ENCODE data around the gene ABCA2. TPM values are rescaled to one million over a fixed set of nuclear protein-coding genes. Genes with fewer than 3 reads are reported as not detected.

ABCA2 gene
- total and polyA plus RNA-seq, 2 donors from 2014 or later = 39.2 to 72.1 TPM

- no peak overlapping the region for H3K4me3 ChIP-seq (ENCODE audit: low read length in 3 of 3)
- no peak for DNase-seq
- no peak overlapping the region for H3K9ac ChIP-seq (ENCODE audit: low read length in 3 of 3)
- H3K27ac ChIP-seq (ENCODE audit: low read depth in 2 of 2, low read length in 2 of 2) = no peak overlapping the region
- no peaks in the 10 kb centered on the region for H3K27me3 ChIP-seq (ENCODE audit: control insufficient read depth, insufficient read depth, low read length)
- no peaks in the 10 kb centered on the region for H3K36me3 ChIP-seq (ENCODE audit: control insufficient read depth in 2 of 3, insufficient read depth in 3 of 3, low read length in 3 of 3)
- intact Hi-C loops (cut with DNase I) = no loop called here
- H3K9me3 ChIP-seq (ENCODE audit: control insufficient read depth in 2 of 3, insufficient read depth in 1 of 3, low read length in 3 of 3) = no peaks in the 10 kb centered on the region
- FAIRE-seq = no peak
- TF ChIP-seq, protein P1, sequence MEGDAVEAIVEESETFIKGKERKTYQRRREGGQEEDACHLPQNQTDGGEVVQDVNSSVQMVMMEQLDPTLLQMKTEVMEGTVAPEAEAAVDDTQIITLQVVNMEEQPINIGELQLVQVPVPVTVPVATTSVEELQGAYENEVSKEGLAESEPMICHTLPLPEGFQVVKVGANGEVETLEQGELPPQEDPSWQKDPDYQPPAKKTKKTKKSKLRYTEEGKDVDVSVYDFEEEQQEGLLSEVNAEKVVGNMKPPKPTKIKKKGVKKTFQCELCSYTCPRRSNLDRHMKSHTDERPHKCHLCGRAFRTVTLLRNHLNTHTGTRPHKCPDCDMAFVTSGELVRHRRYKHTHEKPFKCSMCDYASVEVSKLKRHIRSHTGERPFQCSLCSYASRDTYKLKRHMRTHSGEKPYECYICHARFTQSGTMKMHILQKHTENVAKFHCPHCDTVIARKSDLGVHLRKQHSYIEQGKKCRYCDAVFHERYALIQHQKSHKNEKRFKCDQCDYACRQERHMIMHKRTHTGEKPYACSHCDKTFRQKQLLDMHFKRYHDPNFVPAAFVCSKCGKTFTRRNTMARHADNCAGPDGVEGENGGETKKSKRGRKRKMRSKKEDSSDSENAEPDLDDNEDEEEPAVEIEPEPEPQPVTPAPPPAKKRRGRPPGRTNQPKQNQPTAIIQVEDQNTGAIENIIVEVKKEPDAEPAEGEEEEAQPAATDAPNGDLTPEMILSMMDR (IDR thresholded peaks at IDR 0.05; ENCODE audit: borderline replicate concordance, extremely low read depth, insufficient read depth) = no peak
- peaks cover 0 to 4% (median 0%) of the 10 kb centered on the region in 3 donors for H3K4me1 ChIP-seq (ENCODE audit: control insufficient read depth in 2 of 3, insufficient read depth in 2 of 3, low read depth in 1 of 3, low read length in 3 of 3)
These were observed 17.9 kb downstream of the ABCA2 start for GRCh38 chr9:137009938-137010732.

DNA sequence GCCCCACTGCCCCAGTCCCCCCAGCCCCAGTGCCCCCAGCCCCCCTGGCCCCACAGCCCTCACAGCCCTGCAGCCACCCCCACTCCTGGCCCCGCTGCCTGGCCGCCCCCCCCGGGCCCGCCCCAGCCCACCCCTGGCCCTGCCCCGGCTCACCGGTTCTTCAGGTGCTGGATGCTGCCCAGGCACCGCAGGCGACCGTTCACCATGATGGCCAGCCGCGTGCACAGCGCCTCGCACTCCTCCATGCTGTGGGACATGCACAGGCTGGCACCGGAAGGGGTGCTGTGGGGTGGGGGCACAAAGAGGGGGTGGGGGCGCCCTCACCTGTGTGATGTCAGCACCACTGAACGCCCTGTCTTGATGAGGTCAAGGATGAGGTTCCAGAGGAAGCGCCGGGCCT is 18.8 kb downstream of the ABCA2 start:
- FAIRE-seq (no peak), DNase-seq (no peak)
- H3K4me3 ChIP-seq (ENCODE audit: low read length in 3 of 3) = no peak overlapping the region
- intact Hi-C loops (cut with DNase I) = no loop called here
- peaks cover 0 to 4% (median 0%) of the 10 kb centered on the region in 3 donors for H3K4me1 ChIP-seq (ENCODE audit: control insufficient read depth in 2 of 3, insufficient read depth in 2 of 3, low read depth in 1 of 3, low read length in 3 of 3)
- no peak overlapping the region for H3K9ac ChIP-seq (ENCODE audit: low read length in 3 of 3)
- TF ChIP-seq, protein P1 (IDR thresholded peaks at IDR 0.05; ENCODE audit: borderline replicate concordance, extremely low read depth, insufficient read depth) = no peak
- no peaks in the 10 kb centered on the region for H3K27me3 ChIP-seq (ENCODE audit: control insufficient read depth, insufficient read depth, low read length)
- no peaks in the 10 kb centered on the region for H3K36me3 ChIP-seq (ENCODE audit: control insufficient read depth in 2 of 3, insufficient read depth in 3 of 3, low read length in 3 of 3)
- no peak overlapping the region for H3K27ac ChIP-seq (ENCODE audit: low read depth in 2 of 2, low read length in 2 of 2)
- no peaks in the 10 kb centered on the region for H3K9me3 ChIP-seq (ENCODE audit: control insufficient read depth in 2 of 3, insufficient read depth in 1 of 3, low read length in 3 of 3)

DNA sequence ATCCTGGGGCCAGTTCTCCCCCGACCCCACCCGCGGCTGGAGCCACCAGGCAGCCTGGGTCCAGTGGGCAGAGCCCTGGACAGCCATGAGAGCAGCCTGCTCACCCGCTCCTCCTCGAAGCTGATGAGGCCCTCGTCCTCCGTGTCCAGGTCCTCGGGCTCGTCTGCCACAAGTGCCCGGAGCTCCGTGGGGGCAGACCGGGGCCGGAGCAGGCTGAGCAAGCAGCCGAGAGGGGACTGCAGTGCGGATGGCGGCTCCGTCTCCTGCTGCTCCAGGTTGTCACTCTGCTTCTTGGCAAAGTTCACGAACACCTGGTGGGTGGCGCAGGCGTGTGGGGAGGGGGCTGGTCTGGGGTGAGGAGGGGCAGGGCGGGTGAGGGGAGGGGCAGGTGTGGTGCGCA is 19.7 kb downstream of the ABCA2 start:
- no peak for DNase-seq
- Histone ChIP-seq H3K4me3 (ENCODE audit: low read length in 3 of 3) (no peak overlapping the region), H3K27me3 (ENCODE audit: control insufficient read depth, insufficient read depth, low read length) (no peaks in the 10 kb centered on the region), H3K36me3 (ENCODE audit: control insufficient read depth in 2 of 3, insufficient read depth in 3 of 3, low read length in 3 of 3) (no peaks in the 10 kb centered on the region), H3K4me1 (ENCODE audit: control insufficient read depth in 2 of 3, insufficient read depth in 2 of 3, low read depth in 1 of 3, low read length in 3 of 3) (peaks cover 0 to 4% (median 0%) of the 10 kb centered on the region in 3 donors), H3K9ac (ENCODE audit: low read length in 3 of 3) (no peak overlapping the region), H3K9me3 (ENCODE audit: control insufficient read depth in 2 of 3, insufficient read depth in 1 of 3, low read length in 3 of 3) (no peaks in the 10 kb centered on the region), H3K27ac (ENCODE audit: low read depth in 2 of 2, low read length in 2 of 2) (no peak overlapping the region)
- intact Hi-C loops (cut with DNase I) = no loop called here
- TF ChIP-seq, protein P1 (IDR thresholded peaks at IDR 0.05; ENCODE audit: borderline replicate concordance, extremely low read depth, insufficient read depth) = no peak
- no peak for FAIRE-seq

Data from kidney (tissue), 14 donors.